HepG2 (cell line): ENCODE results near the gene TMEM198. TPM values are rescaled to one million over a fixed set of nuclear protein-coding genes. Genes with fewer than 3 reads are reported as not detected.

Experiments used
- ATAC-seq: fragments of 200-7000 bp; cut with Tn5 transposase; 3 replicates; pipeline ENCODE4 v1.9.1; 2020; ENCODE audit warnings: mild to moderate bottlenecking, moderate library complexity
- BruUV-seq: library from RNA; stranded (reverse); fragments of 400-500 nt; replicated peaks from 2 replicates; lab custom pipeline; 2021; lab: Mats Ljungman, UMichigan
- CTCF ChIA-PET: fragments of 300-600 bp; formaldehyde crosslinking; extraction: SDS; loops from one replicate; lab custom pipeline; 2021; ENCODE audit warnings: low total read pairs, inconsistent platforms, low intra/inter-chr PET ratio; lab: Yijun Ruan, JAX
- POLR2A ChIA-PET: fragments of 350-600 bp; sonication (Branson Sonifier 250); formaldehyde crosslinking; loops from one replicate; lab custom pipeline; 2020; ENCODE audit warnings: antibody characterized with exemption, inconsistent platforms; lab: Yijun Ruan, JAX
- DNase-seq: peaks from one replicate; pipeline ENCODE4 v3.0.0-alpha.2; 2015; ENCODE audit warnings: low spot score
- FAIRE-seq: peaks from 3 replicates; lab custom pipeline; 2011; peaks lifted over from hg19 to GRCh38; lab: Jason Lieb, UNC
- H2AFZ ChIP-seq: one replicate; pipeline ENCODE4 v1.6.1; 2011; ENCODE audit warnings: low read length, inconsistent platforms
- H3K27ac ChIP-seq: fragments of 300-600 bp; 3 replicates; pipeline ENCODE4 v1.8.0; 2011; ENCODE audit warnings: mixed run types, mild to moderate bottlenecking, mixed read lengths, low read length, inconsistent platforms; ENCODE audit not compliant: insufficient read depth; ENCODE audit errors: extremely low read length
- H3K27me3 ChIP-seq, 2 experiments: fragments of 200-600 bp in 1 of 2; 2 replicates in 1 of 2; 3 replicates in 1 of 2; pipeline versions ENCODE4 v1.6.0 to v1.8.0; 2011; ENCODE audit warnings: low read length in 2 of 2, mild to moderate bottlenecking in 2 of 2, moderate library complexity in 2 of 2, inconsistent platforms in 1 of 2; ENCODE audit not compliant: insufficient read depth in 2 of 2, control insufficient read depth in 1 of 2
- H3K36me3 ChIP-seq, 2 experiments: fragments of 200-600 bp in 1 of 2; replicated peaks in 1 of 2; 2 replicates in 1 of 2; 3 replicates in 1 of 2; pipeline versions ENCODE4 v1.5.1 to v1.8.0; 2011; ENCODE audit warnings: low read length in 2 of 2, inconsistent platforms in 1 of 2; ENCODE audit not compliant: insufficient read depth in 2 of 2, control insufficient read depth in 1 of 2
- H3K4me1 ChIP-seq: 2 replicates; pipeline ENCODE4 v1.5.1; 2012; ENCODE audit warnings: low read length, inconsistent platforms; ENCODE audit not compliant: insufficient read depth
- H3K4me2 ChIP-seq: 2 replicates; pipeline ENCODE4 v1.6.0; 2011; ENCODE audit warnings: low read depth, low read length, inconsistent platforms
- H3K4me3 ChIP-seq, 3 experiments: fragments of 200-600 bp in 1 of 3; sonication (generic), shearing (Covaris generic) in 1 of 3; replicated peaks in 1 of 3; 2 replicates each; pipeline ENCODE4 v1.5.1; 2011 to 2016; ENCODE audit warnings: low read length in 3 of 3, inconsistent platforms in 2 of 3, low read depth in 2 of 3, mild to moderate bottlenecking in 2 of 3, control low read depth in 1 of 3, mixed read lengths in 1 of 3; ENCODE audit not compliant: insufficient read depth in 1 of 3
- H3K79me2 ChIP-seq: one replicate; pipeline ENCODE4 v1.6.1; 2011; ENCODE audit warnings: low read length, inconsistent platforms; ENCODE audit not compliant: insufficient read depth
- H3K9ac ChIP-seq: 2 replicates; pipeline ENCODE4 v1.6.0; 2011; ENCODE audit warnings: mild to moderate bottlenecking, low read depth, low read length, inconsistent platforms; ENCODE audit not compliant: insufficient read depth
- H3K9me3 ChIP-seq: 2 replicates; pipeline ENCODE4 v1.5.1; 2012; ENCODE audit warnings: mild to moderate bottlenecking, low read length
- H4K20me1 ChIP-seq: 2 replicates; pipeline ENCODE4 v1.6.0; 2011; ENCODE audit warnings: inconsistent platforms, mild to moderate bottlenecking, low read length, moderate library complexity; ENCODE audit not compliant: insufficient read depth
- EHMT2 ChIP-seq: fragments of 200-600 bp; sonication (generic); IDR thresholded peaks from 2 replicates; pipeline ENCODE4 v1.7.0; 2017; ENCODE audit warnings: antibody characterized with exemption, low read depth, low read length, borderline replicate concordance
- ETV6 ChIP-seq: sonication (generic); formaldehyde crosslinking; conservative IDR thresholded peaks from 2 replicates; pipeline ENCODE4 v1.4.0; 2020; ENCODE audit warnings: missing genetic modification reagents
- MAF1 ChIP-seq: sonication (generic); formaldehyde crosslinking; IDR thresholded peaks from 2 replicates; pipeline ENCODE4 v1.5.0; 2020; ENCODE audit warnings: missing genetic modification reagents, borderline replicate concordance
- NCOA1 ChIP-seq: sonication (generic); formaldehyde crosslinking; IDR thresholded peaks from 2 replicates; pipeline ENCODE4 v1.9.0; 2021; ENCODE audit warnings: missing genetic modification reagents
- REPIN1 ChIP-seq: sonication (generic); formaldehyde crosslinking; IDR thresholded peaks from 2 replicates; pipeline ENCODE4 v1.8.0; 2022; ENCODE audit warnings: missing genetic modification reagents, low read depth, mild to moderate bottlenecking, borderline replicate concordance
- SOX6 ChIP-seq, 2 experiments: fragments of 450-650 bp in 1 of 2; sonication (generic) in 1 of 2; formaldehyde crosslinking in 1 of 2; IDR thresholded peaks; 2 replicates each; pipeline versions ENCODE4 v1.4.0 to v1.6.1; 2017 to 2020; ENCODE audit warnings: antibody characterized with exemption in 1 of 2, mild to moderate bottlenecking in 1 of 2, missing genetic modification reagents in 1 of 2
- TAF15 ChIP-seq: fragments of 200-400 bp; formaldehyde crosslinking; IDR thresholded peaks from one replicate; pipeline ENCODE4 v1.6.1; 2018; ENCODE audit warnings: mild to moderate bottlenecking, low read depth, low read length; ENCODE audit not compliant: poor library complexity, severe bottlenecking
- ZC3H4 ChIP-seq: sonication (generic); formaldehyde crosslinking; IDR thresholded peaks from 2 replicates; pipeline ENCODE4 v1.4.0; 2020; ENCODE audit warnings: missing genetic modification reagents, borderline replicate concordance
- ZFP37 ChIP-seq: sonication (generic); formaldehyde crosslinking; IDR thresholded peaks from 2 replicates; pipeline ENCODE4 v1.4.0; 2020; ENCODE audit warnings: missing genetic modification reagents, borderline replicate concordance
- ZNF431 ChIP-seq: sonication (generic); formaldehyde crosslinking; IDR thresholded peaks from 2 replicates; pipeline ENCODE4 v1.9.0; 2022; ENCODE audit warnings: missing genetic modification reagents, low read depth, mild to moderate bottlenecking, borderline replicate concordance
- ZNF558 ChIP-seq: sonication (generic); formaldehyde crosslinking; IDR thresholded peaks from 2 replicates; pipeline ENCODE4 v1.9.0; 2022; ENCODE audit warnings: mild to moderate bottlenecking, missing genetic modification reagents, borderline replicate concordance
- WGBS: methylation state at CpG from one replicate; pipeline ENCODE4 v1.1.6; 2017; ENCODE audit warnings: low lambda C conversion rate; 5-methylcytosine and 5-hydroxymethylcytosine counted together
- in situ Hi-C: cut with HindIII; loops from 2 replicates; pipeline ENCODE4 v1.10.0; 2017; ENCODE audit warnings: low pct_unique_long_range_greater_than_20kb; ENCODE audit not compliant: extremely low pct_ligation_motif_present
- intact Hi-C: fragments of 100-400 bp; cut with micrococcal nuclease; formaldehyde crosslinking; loops from one replicate; pipeline ENCODE4 v1.10.0; 2022; ENCODE audit not compliant: unreplicated experiment
- polyA plus RNA-seq, 8 experiments: library from polyadenylated mRNA; depleted of rRNA in 3 of 8; stranded (reverse) in 7 of 8; unstranded in 1 of 8; fragments of >200 nt; fragmentation: Illumina TruSeq in 4 of 8; extraction: Trizol in 4 of 8; gene quantifications; 2 replicates each; pipeline versions ENCODE4 v1.2.1 to v1.2.3, GENCODE V29; 2011 to 2016; ENCODE audit warnings: low read depth in 4 of 8, missing spikeins in 1 of 8, mixed read lengths in 1 of 8; ENCODE audit not compliant: insufficient read depth in 1 of 8
- total RNA-seq, 5 experiments: library from RNA; depleted of rRNA; stranded (reverse); fragments of >200 nt; fragmentation: Illumina TruSeq; extraction: Trizol; gene quantifications; 2 replicates each; pipeline ENCODE4 v1.2.3, GENCODE V29; 2016; ENCODE audit warnings: low read depth in 1 of 5
- TF ChIP-seq, protein P1 (sequence below): sonication (generic); formaldehyde crosslinking; IDR thresholded peaks from 2 replicates; pipeline ENCODE4 v1.5.1; 2020; ENCODE audit warnings: mild to moderate bottlenecking, missing genetic modification reagents
- TF ChIP-seq, protein P2 (sequence below): IDR thresholded peaks from 2 replicates; pipeline ENCODE4 v1.6.1; 2018; ENCODE audit warnings: missing genetic modification reagents, mild to moderate bottlenecking, missing compliant biosample characterization
- TF ChIP-seq, protein P3 (sequence below): sonication (generic); formaldehyde crosslinking; IDR thresholded peaks from 2 replicates; pipeline ENCODE4 v1.4.0; 2020; ENCODE audit warnings: missing genetic modification reagents, mild to moderate bottlenecking, borderline replicate concordance

TMEM198 gene
- total and polyA plus RNA-seq, 2 of the 13 experiments (the other 11 are each of a cell fraction or from before 2014, with no cell fraction given), result 17.3 to 23.5 TPM

GRCh38 chr2:219598308-219599078 lies 54.7 kb downstream of the TMEM198 start:
- POLR2A ChIA-PET, result interaction anchor here (0.7 to 7.6 kb wide), 12 partner anchors 10 to 210 kb away, joined by 3 to 150 read pairs (median 22); partner anchors contain the start of genes CHPF, DNPEP, GMPPA and INHA
- Histone ChIP-seq H3K9ac (peak overlapping the region; percentile 95), H3K36me3 (peaks cover 9 to 15% of the 10 kb centered on the region in 2 experiments; a peak in 4 of 5 replicates), H3K4me2 (peak overlapping the region; percentile 98), H3K27ac (peak overlapping the region; percentile 95), H2AFZ (peak overlapping the region; percentile 68), H3K27me3 (no peaks in the 10 kb centered on the region; a peak in 1 of 5 replicates), H4K20me1 (no peaks in the 10 kb centered on the region), H3K9me3 (no peaks in the 10 kb centered on the region), H3K4me1 (peaks cover 45% of the 10 kb centered on the region), H3K4me3 (peak overlapping the region; percentile 72 to 91 (median 74)), H3K79me2 (peaks cover 6% of the 10 kb centered on the region)
- FAIRE-seq, result no peak
- intact Hi-C loops (loop anchor here (5.0 kb wide), 3 partner anchors 36 to 211 kb away; partner anchors contain the start of genes DNPEP and GMPPA), in situ Hi-C loops (loop anchor here (5.0 kb wide), 1 partner anchor 36 kb away; no protein-coding TSS in a partner anchor)
- no peak for ATAC-seq
- BruUV-seq, result TSS peak; percentile 84
- CTCF ChIA-PET, result interaction anchor here (1.3 to 2.3 kb wide), 2 partner anchors 44 to 57 kb away, joined by 7 to 12 read pairs; no protein-coding TSS in a partner anchor
- DNase-seq, result no peak
- WGBS, result 18% methylated on average over 9 of the region's 9 CpGs
- TF ChIP-seq ZFP37 (CRISPR knock-in tag), result no peak
- no peak for TF ChIP-seq ZNF558 (CRISPR knock-in tag)
- no peak for TF ChIP-seq ZC3H4 (CRISPR knock-in tag)
- TF ChIP-seq, protein P1, sequence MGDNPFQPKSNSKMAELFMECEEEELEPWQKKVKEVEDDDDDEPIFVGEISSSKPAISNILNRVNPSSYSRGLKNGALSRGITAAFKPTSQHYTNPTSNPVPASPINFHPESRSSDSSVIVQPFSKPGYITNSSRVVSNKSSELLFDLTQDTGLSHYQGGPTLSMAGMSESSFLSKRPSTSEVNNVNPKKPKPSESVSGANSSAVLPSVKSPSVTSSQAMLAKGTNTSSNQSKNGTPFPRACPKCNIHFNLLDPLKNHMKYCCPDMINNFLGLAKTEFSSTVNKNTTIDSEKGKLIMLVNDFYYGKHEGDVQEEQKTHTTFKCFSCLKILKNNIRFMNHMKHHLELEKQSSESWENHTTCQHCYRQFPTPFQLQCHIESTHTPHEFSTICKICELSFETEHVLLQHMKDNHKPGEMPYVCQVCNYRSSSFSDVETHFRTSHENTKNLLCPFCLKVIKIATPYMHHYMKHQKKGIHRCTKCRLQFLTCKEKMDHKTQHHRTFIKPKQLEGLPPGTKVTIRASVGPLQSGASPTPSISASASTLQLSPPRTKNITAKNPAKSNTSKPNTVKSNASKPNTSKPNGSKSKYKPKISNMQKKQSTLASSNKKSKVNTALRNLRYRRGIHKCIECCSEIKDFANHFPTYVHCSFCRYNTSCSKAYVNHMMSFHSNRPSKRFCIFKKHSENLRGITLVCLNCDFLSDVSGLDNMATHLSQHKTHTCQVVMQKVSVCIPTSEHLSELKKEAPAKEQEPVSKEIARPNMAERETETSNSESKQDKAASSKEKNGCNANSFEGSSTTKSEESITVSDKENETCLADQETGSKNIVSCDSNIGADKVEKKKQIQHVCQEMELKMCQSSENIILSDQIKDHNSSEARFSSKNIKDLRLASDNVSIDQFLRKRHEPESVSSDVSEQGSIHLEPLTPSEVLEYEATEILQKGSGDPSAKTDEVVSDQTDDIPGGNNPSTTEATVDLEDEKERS (CRISPR knock-in tag), result no peak; the same call in 1 of the 2 replicates
- no peak for TF ChIP-seq ETV6
- TF ChIP-seq SOX6 (IDR thresholded peaks at IDR 0.05), result no peak
- no peak for TF ChIP-seq SOX6 (CRISPR knock-in tag; IDR thresholded peaks at IDR 0.05)
- TF ChIP-seq TAF15, result no peak
- TF ChIP-seq NCOA1 (CRISPR knock-in tag), result no peak
- no peak for TF ChIP-seq ZNF431 (CRISPR knock-in tag)
- no peak for TF ChIP-seq MAF1 (CRISPR knock-in tag)
- TF ChIP-seq, protein P2, sequence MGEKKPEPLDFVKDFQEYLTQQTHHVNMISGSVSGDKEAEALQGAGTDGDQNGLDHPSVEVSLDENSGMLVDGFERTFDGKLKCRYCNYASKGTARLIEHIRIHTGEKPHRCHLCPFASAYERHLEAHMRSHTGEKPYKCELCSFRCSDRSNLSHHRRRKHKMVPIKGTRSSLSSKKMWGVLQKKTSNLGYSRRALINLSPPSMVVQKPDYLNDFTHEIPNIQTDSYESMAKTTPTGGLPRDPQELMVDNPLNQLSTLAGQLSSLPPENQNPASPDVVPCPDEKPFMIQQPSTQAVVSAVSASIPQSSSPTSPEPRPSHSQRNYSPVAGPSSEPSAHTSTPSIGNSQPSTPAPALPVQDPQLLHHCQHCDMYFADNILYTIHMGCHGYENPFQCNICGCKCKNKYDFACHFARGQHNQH, result no peak
- no peak; the same call in 1 of the 2 replicates for TF ChIP-seq REPIN1 (CRISPR knock-in tag)
- TF ChIP-seq EHMT2, result no peak
- TF ChIP-seq, protein P3, sequence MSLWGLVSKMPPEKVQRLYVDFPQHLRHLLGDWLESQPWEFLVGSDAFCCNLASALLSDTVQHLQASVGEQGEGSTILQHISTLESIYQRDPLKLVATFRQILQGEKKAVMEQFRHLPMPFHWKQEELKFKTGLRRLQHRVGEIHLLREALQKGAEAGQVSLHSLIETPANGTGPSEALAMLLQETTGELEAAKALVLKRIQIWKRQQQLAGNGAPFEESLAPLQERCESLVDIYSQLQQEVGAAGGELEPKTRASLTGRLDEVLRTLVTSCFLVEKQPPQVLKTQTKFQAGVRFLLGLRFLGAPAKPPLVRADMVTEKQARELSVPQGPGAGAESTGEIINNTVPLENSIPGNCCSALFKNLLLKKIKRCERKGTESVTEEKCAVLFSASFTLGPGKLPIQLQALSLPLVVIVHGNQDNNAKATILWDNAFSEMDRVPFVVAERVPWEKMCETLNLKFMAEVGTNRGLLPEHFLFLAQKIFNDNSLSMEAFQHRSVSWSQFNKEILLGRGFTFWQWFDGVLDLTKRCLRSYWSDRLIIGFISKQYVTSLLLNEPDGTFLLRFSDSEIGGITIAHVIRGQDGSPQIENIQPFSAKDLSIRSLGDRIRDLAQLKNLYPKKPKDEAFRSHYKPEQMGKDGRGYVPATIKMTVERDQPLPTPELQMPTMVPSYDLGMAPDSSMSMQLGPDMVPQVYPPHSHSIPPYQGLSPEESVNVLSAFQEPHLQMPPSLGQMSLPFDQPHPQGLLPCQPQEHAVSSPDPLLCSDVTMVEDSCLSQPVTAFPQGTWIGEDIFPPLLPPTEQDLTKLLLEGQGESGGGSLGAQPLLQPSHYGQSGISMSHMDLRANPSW (CRISPR knock-in tag), result no peak
